ENCODE measurements around the gene NELFCD.

Gene NELFCD

GRCh38 chr20:59027741-59028320 is 46.8 kb downstream of the NELFCD start:
- Histone ChIP-seq H2AFZ (ENCODE audit: low read length) (no peak overlapping the region), H3K9me3 (replicated peaks; ENCODE audit: insufficient read depth, low read length) (no peaks in the 10 kb centered on the region), H3K4me1 (ENCODE audit: low read length) (peaks cover 23% of the 10 kb centered on the region), H3K36me3 (replicated peaks; ENCODE audit: insufficient read depth, low read length) (peaks cover 9% of the 10 kb centered on the region; the same call in 1 of the 2 replicates), H3K79me2 (ENCODE audit: low read length) (peaks cover 82% of the 10 kb centered on the region), H3F3A (ENCODE audit: insufficient read depth, low read length) (peaks cover 9% of the 10 kb centered on the region), H3K9me2 (replicated peaks; ENCODE audit: insufficient read depth, low read length) (no peaks in the 10 kb centered on the region), H3K27me3 (replicated peaks; ENCODE audit: insufficient read depth, low read length) (no peaks in the 10 kb centered on the region), H3K4me2 (ENCODE audit: low read depth, low read length) (no peak overlapping the region), H3K27ac (ENCODE audit: low read length) (no peak overlapping the region), H4K20me1 (ENCODE audit: insufficient read depth, low read length) (peaks cover 17% of the 10 kb centered on the region), H3K9ac (ENCODE audit: low read length) (no peak overlapping the region), H3K4me3 (ENCODE audit: low read length) (no peak overlapping the region)
- DNase-seq = no peak
- TF ChIP-seq CTCF (IDR thresholded peaks at IDR 0.05; ENCODE audit: low read length) (no peak), EZH2 (optimal IDR thresholded peaks at IDR 0.05; ENCODE audit: low read depth, low read length) (no peak), EZH2phosphoT487 (IDR thresholded peaks at IDR 0.05; ENCODE audit: low read length) (no peak)

GRCh38 chr20:59028812-59029211 is 47.8 kb downstream of the NELFCD start:
- Histone ChIP-seq H4K20me1 (ENCODE audit: insufficient read depth, low read length) (peaks cover 17% of the 10 kb centered on the region), H2AFZ (ENCODE audit: low read length) (no peak overlapping the region), H3K4me1 (ENCODE audit: low read length) (peaks cover 31% of the 10 kb centered on the region), H3K27me3 (replicated peaks; ENCODE audit: insufficient read depth, low read length) (no peaks in the 10 kb centered on the region), H3K79me2 (ENCODE audit: low read length) (peaks cover 82% of the 10 kb centered on the region), H3K9me2 (replicated peaks; ENCODE audit: insufficient read depth, low read length) (no peaks in the 10 kb centered on the region), H3K4me3 (ENCODE audit: low read length) (0 out of 2 replicates have a peak overlapping the region, but pooled peaks have one; percentile 3), H3K36me3 (replicated peaks; ENCODE audit: insufficient read depth, low read length) (peaks cover 9% of the 10 kb centered on the region; the same call in 1 of the 2 replicates), H3F3A (ENCODE audit: insufficient read depth, low read length) (peaks cover 19% of the 10 kb centered on the region), H3K4me2 (ENCODE audit: low read depth, low read length) (peak overlapping the region; percentile 69; the same call in 1 of the 2 replicates), H3K9ac (ENCODE audit: low read length) (no peak overlapping the region; the same call in 1 of the 2 replicates), H3K9me3 (replicated peaks; ENCODE audit: insufficient read depth, low read length) (no peaks in the 10 kb centered on the region), H3K27ac (ENCODE audit: low read length) (no peak overlapping the region)
- no peak for DNase-seq
- TF ChIP-seq EZH2 (optimal IDR thresholded peaks at IDR 0.05; ENCODE audit: low read depth, low read length) (no peak), EZH2phosphoT487 (IDR thresholded peaks at IDR 0.05; ENCODE audit: low read length) (no peak), CTCF (IDR thresholded peaks at IDR 0.05; ENCODE audit: low read length) (no peak)

GRCh38 chr20:59030911-59031563 is 50.0 kb downstream of the NELFCD start:
- H3K27ac ChIP-seq (ENCODE audit: low read length) = peak overlapping the region; percentile 72; the same call in 1 of the 2 replicates
- H3K79me2 ChIP-seq (ENCODE audit: low read length) = peaks cover 69% of the 10 kb centered on the region
- peak overlapping the region; percentile 69 for H3K4me2 ChIP-seq (ENCODE audit: low read depth, low read length)
- H3F3A ChIP-seq (ENCODE audit: insufficient read depth, low read length) = peaks cover 19% of the 10 kb centered on the region
- H2AFZ ChIP-seq (ENCODE audit: low read length) = no peak overlapping the region
- peak overlapping the region; percentile 98 for H3K4me3 ChIP-seq (ENCODE audit: low read length)
- H3K9me2 ChIP-seq (replicated peaks; ENCODE audit: insufficient read depth, low read length) = no peaks in the 10 kb centered on the region
- H3K36me3 ChIP-seq (replicated peaks; ENCODE audit: insufficient read depth, low read length) = peaks cover 6% of the 10 kb centered on the region
- H3K9ac ChIP-seq (ENCODE audit: low read length) = peak overlapping the region; percentile 93
- H4K20me1 ChIP-seq (ENCODE audit: insufficient read depth, low read length) = peaks cover 17% of the 10 kb centered on the region
- H3K9me3 ChIP-seq (replicated peaks; ENCODE audit: insufficient read depth, low read length) = no peaks in the 10 kb centered on the region
- DNase-seq = no peak
- H3K4me1 ChIP-seq (ENCODE audit: low read length) = peaks cover 31% of the 10 kb centered on the region
- TF ChIP-seq CTCF (IDR thresholded peaks at IDR 0.05; ENCODE audit: low read length) (no peak), EZH2phosphoT487 (IDR thresholded peaks at IDR 0.05; ENCODE audit: low read length) (no peak), EZH2 (optimal IDR thresholded peaks at IDR 0.05; ENCODE audit: low read depth, low read length) (no peak)
- no peaks in the 10 kb centered on the region for H3K27me3 ChIP-seq (replicated peaks; ENCODE audit: insufficient read depth, low read length)
